Breast epithelium (tissue), 4 donors: ENCODE results near the gene ANXA2R. TPM values are rescaled to one million over a fixed set of nuclear protein-coding genes. Genes with fewer than 3 reads are reported as not detected.
"Not testable (repeated sequence)": the region's sequence is repeated elsewhere in the genome, so short reads cannot be mapped to it uniquely, and the experiment has no call there.

Experiments used
- DNase-seq, 2 donors: peaks; one replicate each; pipeline ENCODE4 v3.0.0-alpha.2; 2019; ENCODE audit warnings: low spot score in 2 of 2
- H3K27ac ChIP-seq, 2 donors: fragments of 200-600 bp; sonication (generic) in 1 of 2; one replicate each; pipeline ENCODE4 v1.5.1; 2016 to 2019; ENCODE audit warnings: mild to moderate bottlenecking in 1 of 2
- H3K27me3 ChIP-seq, 2 donors: fragments of 200-600 bp; sonication (generic) in 1 of 2; one replicate each; pipeline versions ENCODE4 v1.5.1 to v1.6.0; 2017 to 2019; ENCODE audit warnings: control low read depth in 1 of 2, mild to moderate bottlenecking in 1 of 2
- H3K36me3 ChIP-seq: fragments of 200-600 bp; one replicate; pipeline ENCODE4 v1.5.1; 2019
- H3K4me1 ChIP-seq, 2 donors: fragments of 200-600 bp; sonication (generic); one replicate each; pipeline ENCODE4 v1.5.1; 2016 to 2019; ENCODE audit warnings: control low read depth in 1 of 2
- H3K4me3 ChIP-seq, 3 donors: fragments of 200-600 bp; sonication (generic); 1 replicate in 2 of 3; 2 replicates in 1 of 3; pipeline ENCODE4 v1.5.1; 2016 to 2019; ENCODE audit warnings: mild to moderate bottlenecking in 3 of 3, moderate library complexity in 2 of 3
- H3K9me3 ChIP-seq, 2 donors: fragments of 200-600 bp; sonication (generic) in 1 of 2; one replicate each; pipeline ENCODE4 v1.5.1; 2016 to 2019; ENCODE audit warnings: control low read depth in 1 of 2
- CTCF ChIP-seq, 3 donors: fragments of 450-650 bp; IDR thresholded peaks; one replicate each; pipeline ENCODE4 v1.5.1; 2016 to 2017; ENCODE audit warnings: antibody characterized with exemption in 3 of 3, mild to moderate bottlenecking in 3 of 3, moderate library complexity in 3 of 3
- POLR2A ChIP-seq: fragments of 450-650 bp; IDR thresholded peaks from one replicate; pipeline ENCODE4 v1.6.1; 2016; ENCODE audit warnings: antibody characterized with exemption, mild to moderate bottlenecking, moderate library complexity
- POLR2AphosphoS5 ChIP-seq, 3 donors: sonication (generic); formaldehyde crosslinking; IDR thresholded peaks; one replicate each; pipeline ENCODE4 v1.6.1; 2017; ENCODE audit warnings: antibody characterized with exemption in 3 of 3
- intact Hi-C: fragments of 100-400 bp; cut with DNase I; formaldehyde crosslinking; loops from one replicate; pipeline ENCODE4 v1.15.1; 2023; ENCODE audit warnings: low total_unique reads
- total RNA-seq, 3 donors: library from RNA; depleted of rRNA; stranded (reverse); fragments of >200 nt; gene quantifications; one replicate each; pipeline ENCODE4 v1.1.0, GENCODE V29; 2016

Gene ANXA2R
- total RNA-seq, 3 donors from 2014 or later: 3.2 to 5.4 (median 4.6) TPM

DNA sequence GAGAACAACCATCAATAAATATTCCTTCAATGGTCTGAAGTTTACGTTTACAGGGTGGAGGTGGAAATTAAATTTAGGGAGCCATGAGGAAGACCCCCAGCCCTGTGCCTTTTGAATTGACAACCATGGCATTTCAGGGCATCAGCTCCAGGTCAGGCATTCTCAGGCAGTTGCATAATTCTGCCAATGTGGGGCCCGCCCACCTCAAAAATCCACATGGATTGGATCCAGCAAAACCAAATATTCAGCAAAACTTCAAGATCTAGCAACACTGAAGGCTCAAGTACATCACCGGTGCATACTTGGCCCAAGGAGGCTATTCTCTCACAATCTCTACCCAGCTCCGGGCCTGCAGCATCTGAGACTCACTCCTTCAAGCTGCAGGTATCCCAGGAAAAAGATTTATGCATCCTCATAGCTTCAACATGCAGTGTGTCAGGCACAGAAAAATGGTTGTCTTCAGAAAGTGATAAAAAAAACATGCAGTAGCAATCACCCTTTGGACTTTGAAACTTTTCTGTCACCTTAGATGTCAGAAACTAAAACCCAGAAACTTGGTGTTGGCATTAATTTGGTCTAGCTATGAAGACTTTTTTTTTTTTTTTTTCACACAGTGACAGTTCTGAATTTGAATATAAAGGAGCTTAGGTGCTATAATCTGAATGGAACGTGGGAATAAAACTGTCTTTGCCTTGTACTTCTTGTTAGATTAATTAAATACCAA is 21.4 kb upstream of the ANXA2R start:
- no peak for TF ChIP-seq CTCF (IDR thresholded peaks at IDR 0.05)
- TF ChIP-seq POLR2A: no peak
- TF ChIP-seq POLR2AphosphoS5 (IDR thresholded peaks at IDR 0.05): no peak
- no peaks in the 10 kb centered on the region for H3K4me1 ChIP-seq
- H3K9me3 ChIP-seq: no peaks in the 10 kb centered on the region
- H3K36me3 ChIP-seq: no peaks in the 10 kb centered on the region
- H3K27me3 ChIP-seq: no peaks in the 10 kb centered on the region
- H3K4me3 ChIP-seq: no peak overlapping the region
- intact Hi-C loops: no loop called here
- no peak overlapping the region for H3K27ac ChIP-seq
- DNase-seq: no peak

- H3K27ac ChIP-seq, intact Hi-C loops, DNase-seq, H3K4me1 ChIP-seq, H3K9me3 ChIP-seq, H3K27me3 ChIP-seq, H3K36me3 ChIP-seq, H3K4me3 ChIP-seq: not testable (repeated sequence)
These were observed 19.9 kb upstream of the ANXA2R start for GRCh38 chr5:43060020-43060419.

DNA sequence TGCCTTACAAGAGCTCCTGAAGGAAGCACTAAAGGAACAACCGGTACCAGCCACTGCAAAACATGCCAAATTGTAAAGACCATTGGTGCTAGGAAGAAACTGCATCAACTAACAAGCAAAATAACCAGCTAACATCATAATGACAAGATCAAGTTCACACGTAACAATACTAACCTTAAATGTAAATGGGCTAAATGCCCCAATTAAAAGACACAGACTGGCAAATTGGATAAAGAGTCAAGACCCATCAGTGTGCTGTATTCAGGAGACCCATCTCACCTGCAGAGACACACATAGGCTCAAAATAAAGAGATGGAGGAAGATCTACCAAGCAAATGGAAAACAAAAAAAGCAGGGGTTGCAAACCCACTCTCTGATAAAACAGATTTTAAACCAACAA is 15.0 kb upstream of the ANXA2R start:
- H3K9me3 ChIP-seq, intact Hi-C loops, H3K36me3 ChIP-seq, H3K27ac ChIP-seq, H3K27me3 ChIP-seq, H3K4me1 ChIP-seq, H3K4me3 ChIP-seq, DNase-seq: not testable (repeated sequence)

GRCh38 chr5:43051684-43052083 is 11.6 kb upstream of the ANXA2R start:
- intact Hi-C loops: no loop called here
- no peaks in the 10 kb centered on the region for H3K27me3 ChIP-seq
- no peaks in the 10 kb centered on the region for H3K4me1 ChIP-seq
- TF ChIP-seq POLR2AphosphoS5 (IDR thresholded peaks at IDR 0.05): no peak
- TF ChIP-seq POLR2A: no peak
- H3K27ac ChIP-seq: no peak overlapping the region
- no peaks in the 10 kb centered on the region for H3K36me3 ChIP-seq
- H3K9me3 ChIP-seq: no peaks in the 10 kb centered on the region
- DNase-seq: no peak
- no peak overlapping the region for H3K4me3 ChIP-seq

GRCh38 chr5:43050384-43050783 is 10.3 kb upstream of the ANXA2R start:
- H3K4me3 ChIP-seq: no peak overlapping the region
- no peak overlapping the region for H3K27ac ChIP-seq
- H3K9me3 ChIP-seq: no peaks in the 10 kb centered on the region
- TF ChIP-seq POLR2AphosphoS5 (IDR thresholded peaks at IDR 0.05) (no peak), POLR2A (no peak), CTCF (IDR thresholded peaks at IDR 0.05) (no peak)
- no peaks in the 10 kb centered on the region for H3K36me3 ChIP-seq
- DNase-seq: no peak
- no peaks in the 10 kb centered on the region for H3K27me3 ChIP-seq
- H3K4me1 ChIP-seq: no peaks in the 10 kb centered on the region
- intact Hi-C loops: no loop called here

DNA sequence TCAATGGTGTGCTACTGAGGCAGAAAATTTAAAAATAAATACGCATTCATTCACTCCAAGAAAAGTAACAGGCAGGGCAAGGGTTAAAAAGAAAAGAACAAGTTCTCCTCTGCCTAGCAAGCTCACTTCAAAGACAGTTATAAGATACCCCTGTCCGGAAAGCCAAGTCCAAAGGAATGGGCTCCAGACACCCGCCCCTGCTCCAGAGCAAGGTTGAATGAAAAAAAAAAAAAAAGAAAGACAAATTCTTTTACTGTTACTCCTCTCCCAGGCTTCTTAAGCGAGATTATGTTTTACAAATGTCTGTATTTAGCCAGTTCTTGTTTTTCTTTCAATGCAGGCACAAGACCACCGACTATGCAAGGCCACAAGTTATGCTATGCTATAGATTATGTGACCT is 9.1 kb upstream of the ANXA2R start:
- Histone ChIP-seq H3K4me1 (no peaks in the 10 kb centered on the region), H3K9me3 (no peaks in the 10 kb centered on the region), H3K4me3 (no peak overlapping the region), H3K27ac (no peak overlapping the region), H3K27me3 (no peaks in the 10 kb centered on the region), H3K36me3 (no peaks in the 10 kb centered on the region)
- no peak for TF ChIP-seq POLR2AphosphoS5 (IDR thresholded peaks at IDR 0.05)
- TF ChIP-seq CTCF (IDR thresholded peaks at IDR 0.05): no peak
- no peak for TF ChIP-seq POLR2A
- no peak for DNase-seq
- intact Hi-C loops: no loop called here

GRCh38 chr5:43046474-43046873 is 6.4 kb upstream of the ANXA2R start:
- Histone ChIP-seq H3K36me3 (no peaks in the 10 kb centered on the region), H3K9me3 (no peaks in the 10 kb centered on the region), H3K4me1 (no peaks in the 10 kb centered on the region), H3K27ac (no peak overlapping the region), H3K4me3 (no peak overlapping the region), H3K27me3 (no peaks in the 10 kb centered on the region)
- intact Hi-C loops: no loop called here
- DNase-seq: no peak
- TF ChIP-seq POLR2A (no peak), POLR2AphosphoS5 (IDR thresholded peaks at IDR 0.05) (no peak), CTCF (IDR thresholded peaks at IDR 0.05) (no peak)
